Mammary epithelial cell (primary cell): ENCODE data around the gene GRIN2A.

Experiments used
- CTCF ChIP-seq, 2 donors: IDR thresholded peaks in 1 of 2; conservative IDR thresholded peaks in 1 of 2; 2 replicates each; pipeline ENCODE4 v1.5.1; 2011 to 2012; ENCODE audit warnings: inconsistent platforms in 2 of 2, low read length in 2 of 2, mild to moderate bottlenecking in 2 of 2, control low read depth in 1 of 2, low read depth in 1 of 2; ENCODE audit not compliant: insufficient read depth in 1 of 2; ENCODE audit errors: extremely low read depth in 1 of 2
- EZH2 ChIP-seq: IDR thresholded peaks from 2 replicates; pipeline ENCODE4 v1.6.1; 2012; ENCODE audit warnings: low read length, inconsistent platforms, borderline replicate concordance

- TF ChIP-seq CTCF (conservative IDR thresholded peaks at IDR 0.05 in 1 of 2, IDR thresholded peaks at IDR 0.05 in 1 of 2; ENCODE audit: extremely low read depth in 1 of 2, insufficient read depth in 1 of 2, low read depth in 1 of 2, low read length in 2 of 2): no peak
- TF ChIP-seq EZH2: no peak
Measured at GRCh38 chr16:10171221-10171620, 11.0 kb downstream of the GRIN2A start.
